Measurements from ENCODE around the gene FANCB.

DNA sequence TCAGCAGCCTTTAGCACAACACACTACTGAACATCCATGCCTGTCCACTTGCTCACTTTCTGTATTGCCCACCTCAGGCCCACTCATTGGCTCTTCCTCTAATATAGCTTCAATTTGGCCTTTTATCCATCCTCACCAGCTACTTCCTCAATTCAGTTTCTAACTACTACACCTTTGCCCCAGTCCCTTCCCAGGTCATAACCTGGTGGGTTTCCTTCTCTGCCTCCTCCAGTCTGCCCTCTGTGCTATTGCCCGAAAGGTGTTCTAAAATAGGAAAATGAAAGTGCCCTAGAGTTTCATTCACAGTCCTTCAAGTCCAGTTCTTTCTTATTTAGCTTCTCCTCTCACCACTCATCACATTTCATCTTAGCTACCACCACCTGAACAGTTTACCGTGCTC is 23.4 kb upstream of the FANCB start:
- TF ChIP-seq, protein P1, sequence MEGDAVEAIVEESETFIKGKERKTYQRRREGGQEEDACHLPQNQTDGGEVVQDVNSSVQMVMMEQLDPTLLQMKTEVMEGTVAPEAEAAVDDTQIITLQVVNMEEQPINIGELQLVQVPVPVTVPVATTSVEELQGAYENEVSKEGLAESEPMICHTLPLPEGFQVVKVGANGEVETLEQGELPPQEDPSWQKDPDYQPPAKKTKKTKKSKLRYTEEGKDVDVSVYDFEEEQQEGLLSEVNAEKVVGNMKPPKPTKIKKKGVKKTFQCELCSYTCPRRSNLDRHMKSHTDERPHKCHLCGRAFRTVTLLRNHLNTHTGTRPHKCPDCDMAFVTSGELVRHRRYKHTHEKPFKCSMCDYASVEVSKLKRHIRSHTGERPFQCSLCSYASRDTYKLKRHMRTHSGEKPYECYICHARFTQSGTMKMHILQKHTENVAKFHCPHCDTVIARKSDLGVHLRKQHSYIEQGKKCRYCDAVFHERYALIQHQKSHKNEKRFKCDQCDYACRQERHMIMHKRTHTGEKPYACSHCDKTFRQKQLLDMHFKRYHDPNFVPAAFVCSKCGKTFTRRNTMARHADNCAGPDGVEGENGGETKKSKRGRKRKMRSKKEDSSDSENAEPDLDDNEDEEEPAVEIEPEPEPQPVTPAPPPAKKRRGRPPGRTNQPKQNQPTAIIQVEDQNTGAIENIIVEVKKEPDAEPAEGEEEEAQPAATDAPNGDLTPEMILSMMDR (IDR thresholded peaks at IDR 0.05): no peak
- no peak for TF ChIP-seq POLR2A (IDR thresholded peaks at IDR 0.05)

Data from vagina (tissue), 2 donors.